GM23338 (cell line): ENCODE measurements around the gene ADAT2. TPM values are rescaled to one million over a fixed set of nuclear protein-coding genes. Genes with fewer than 3 reads are reported as not detected.

Source experiments
- ATAC-seq: fragments of 200-7000 bp; cut with Tn5 transposase; 3 replicates; pipeline ENCODE4 v1.9.1; 2020
- DNase-seq: peaks from one replicate; pipeline ENCODE4 v3.0.0-alpha.2; 2015; ENCODE audit warnings: low spot score
- H2AFZ ChIP-seq: fragments of 200-600 bp; sonication (generic); 2 replicates; pipeline ENCODE4 v1.8.0; 2016; ENCODE audit warnings: antibody characterized with exemption, mild to moderate bottlenecking, moderate library complexity
- H3F3A ChIP-seq: fragments of 200-600 bp; sonication (generic); replicated peaks from 2 replicates; pipeline ENCODE4 v1.8.0; 2017; ENCODE audit warnings: antibody characterized with exemption, mixed run types, low read depth
- H3K27ac ChIP-seq: fragments of 200-600 bp; sonication (generic); 2 replicates; pipeline ENCODE4 v1.6.1; 2016; ENCODE audit warnings: low read depth
- H3K27me3 ChIP-seq: fragments of 200-600 bp; sonication (generic); 2 replicates; pipeline ENCODE4 v1.8.0; 2016; ENCODE audit warnings: mild to moderate bottlenecking, mixed run types, moderate library complexity; ENCODE audit not compliant: insufficient read depth
- H3K36me3 ChIP-seq: fragments of 200-600 bp; sonication (generic); 2 replicates; pipeline ENCODE4 v1.8.0; 2016; ENCODE audit warnings: mild to moderate bottlenecking; ENCODE audit not compliant: insufficient read depth
- H3K4me1 ChIP-seq: fragments of 200-600 bp; sonication (generic); 2 replicates; pipeline ENCODE4 v1.8.0; 2016; ENCODE audit warnings: mild to moderate bottlenecking, moderate library complexity; ENCODE audit not compliant: insufficient read depth
- H3K4me2 ChIP-seq: fragments of 200-600 bp; sonication (generic); 2 replicates; pipeline ENCODE4 v1.7.1; 2017; ENCODE audit warnings: mixed run types
- H3K4me3 ChIP-seq: fragments of 200-600 bp; sonication (generic); 2 replicates; pipeline ENCODE4 v1.6.1; 2016; ENCODE audit warnings: mixed run types
- H3K79me2 ChIP-seq: fragments of 200-600 bp; sonication (generic); replicated peaks from 2 replicates; pipeline ENCODE4 v1.8.0; 2017; ENCODE audit warnings: mild to moderate bottlenecking; ENCODE audit not compliant: insufficient read depth
- H3K9me2 ChIP-seq: fragments of 200-600 bp; sonication (generic); 2 replicates; pipeline ENCODE4 v1.8.0; 2017; ENCODE audit not compliant: insufficient read depth
- H4K20me1 ChIP-seq: fragments of 200-600 bp; sonication (generic); replicated peaks from 2 replicates; pipeline ENCODE4 v1.8.0; 2017; ENCODE audit warnings: mild to moderate bottlenecking; ENCODE audit not compliant: insufficient read depth
- H3K27ac Mint-ChIP-seq: 2 replicates; pipeline ENCODE4 v1.8.0; 2020; ENCODE audit warnings: inconsistent platforms, mild to moderate bottlenecking, moderate library complexity, mixed read lengths
- H3K27me3 Mint-ChIP-seq: 3 replicates; pipeline ENCODE4 v1.8.0; 2022; ENCODE audit warnings: low read depth, mild to moderate bottlenecking, moderate library complexity, mixed read lengths, inconsistent platforms; ENCODE audit not compliant: insufficient read depth, poor library complexity
- H3K36me3 Mint-ChIP-seq: 3 replicates; pipeline ENCODE4 v1.8.0; 2021; ENCODE audit warnings: low read depth, mild to moderate bottlenecking, inconsistent platforms, moderate library complexity, mixed read lengths
- H3K4me1 Mint-ChIP-seq: 3 replicates; pipeline ENCODE4 v1.8.0; 2020; ENCODE audit warnings: mild to moderate bottlenecking, inconsistent platforms, mixed read lengths
- H3K4me3 Mint-ChIP-seq: 3 replicates; pipeline ENCODE4 v1.8.0; 2021; ENCODE audit warnings: moderate library complexity, mild to moderate bottlenecking, inconsistent platforms, mixed read lengths
- H3K9me3 Mint-ChIP-seq: 3 replicates; pipeline ENCODE4 v1.8.0; 2020; ENCODE audit warnings: moderate library complexity, mild to moderate bottlenecking, inconsistent platforms, mixed read lengths
- CREB1 ChIP-seq: fragments of 250-450 bp; sonication (Bioruptor Pico); IDR thresholded peaks from 2 replicates; pipeline ENCODE4 v1.5.0; 2020; ENCODE audit warnings: low read depth, mild to moderate bottlenecking, moderate library complexity
- CTCF ChIP-seq, 2 experiments: fragments of 200-600 bp in 1 of 2; sonication (generic) in 1 of 2; conservative IDR thresholded peaks; 2 replicates each; pipeline versions ENCODE4 v1.5.1 to v1.6.1; 2016 to 2017; ENCODE audit warnings: antibody characterized with exemption in 2 of 2, low read depth in 2 of 2, mild to moderate bottlenecking in 2 of 2, moderate library complexity in 1 of 2
- EZH2 ChIP-seq: fragments of 200-600 bp; sonication (generic); IDR thresholded peaks from one replicate; pipeline ENCODE4 v1.8.0; 2017; ENCODE audit warnings: antibody characterized with exemption, mild to moderate bottlenecking, low read depth; ENCODE audit not compliant: unreplicated experiment
- NANOG ChIP-seq: IDR thresholded peaks from 2 replicates; pipeline ENCODE4 v1.6.1; 2016; ENCODE audit warnings: antibody characterized with exemption, borderline replicate concordance
- REST ChIP-seq: IDR thresholded peaks from one replicate; pipeline ENCODE4 v1.6.1; 2018; ENCODE audit warnings: antibody characterized with exemption; ENCODE audit not compliant: unreplicated experiment
- polyA plus RNA-seq: library from polyadenylated mRNA; unstranded; fragments of >200 nt; fragmentation: Nextera tagmentation; extraction: Ambion mirVana; gene quantifications from 2 replicates; pipeline ENCODE4 v1.2.1, GENCODE V29; 2016
- total RNA-seq: library from RNA; depleted of rRNA; stranded (reverse); fragments of >200 nt; shearing (Covaris generic); gene quantifications from 2 replicates; pipeline ENCODE4 v1.2.3, GENCODE V29; 2014

The ADAT2 gene
- total and polyA plus RNA-seq, 2 experiments from 2014 or later: 7.4 to 13.7 TPM

GRCh38 chr6:143408787-143409162, 41.7 kb downstream of the ADAT2 start:
- Histone ChIP-seq H3K9me2 (peaks cover 3% of the 10 kb centered on the region; the same call in 1 of the 2 replicates), H3K27me3 (no peaks in the 10 kb centered on the region), H3K4me1 (0 out of 2 replicates have a peak, but pooled peaks cover 7% of the 10 kb centered on the region), H3K4me2 (no peak overlapping the region), H2AFZ (peak overlapping the region; percentile 90; the same call in 1 of the 2 replicates), H3K79me2 (no peaks in the 10 kb centered on the region), H3K4me3 (no peak overlapping the region), H3K27ac (no peak overlapping the region), H3K36me3 (no peaks in the 10 kb centered on the region), H4K20me1 (no peaks in the 10 kb centered on the region), H3F3A (no peaks in the 10 kb centered on the region)
- ATAC-seq (no peak), DNase-seq (no peak)
- Mint-ChIP-seq H3K36me3 (no peaks in the 10 kb centered on the region), H3K27ac (no peak overlapping the region), H3K9me3 (no peaks in the 10 kb centered on the region), H3K4me3 (no peak overlapping the region), H3K4me1 (peaks cover 4% of the 10 kb centered on the region; the same call in 2 of the 3 replicates), H3K27me3 (no peaks in the 10 kb centered on the region)
- TF ChIP-seq CTCF (conservative IDR thresholded peaks at IDR 0.05; ENCODE audit: low read depth in 2 of 2) (no peak), NANOG (no peak)

DNA sequence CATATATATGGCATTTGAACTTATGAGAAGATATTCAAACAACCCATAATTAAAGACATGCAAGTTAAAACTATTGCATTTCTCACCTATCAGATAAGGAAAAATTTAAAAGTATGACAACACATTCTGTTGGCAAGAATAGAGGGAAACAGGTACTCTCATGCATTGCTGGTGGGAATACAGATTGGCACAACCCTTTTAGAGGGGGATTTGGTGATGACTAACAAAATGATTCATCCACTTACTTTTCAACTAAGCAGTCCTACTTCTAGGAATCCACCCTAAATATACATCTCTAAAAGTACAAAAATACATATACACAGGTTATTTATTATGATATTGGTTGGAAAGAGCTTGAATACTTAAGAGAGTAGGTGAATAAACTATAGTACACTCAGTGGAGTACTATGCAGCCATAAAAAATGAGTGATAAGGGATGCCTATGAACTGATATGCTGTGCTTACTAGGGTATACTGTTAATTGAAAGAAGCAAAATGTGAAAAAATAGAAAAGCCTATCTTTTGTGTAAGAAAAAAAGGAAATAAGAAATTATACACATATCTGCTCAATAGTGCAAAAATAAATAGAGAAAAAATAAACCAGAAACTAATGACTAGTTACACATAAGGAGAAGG, 42.2 kb downstream of the ADAT2 start:
- H3K4me3 ChIP-seq: no peak overlapping the region
- Mint-ChIP-seq H3K36me3 (no peaks in the 10 kb centered on the region), H3K27me3 (no peaks in the 10 kb centered on the region), H3K27ac (no peak overlapping the region), H3K9me3 (no peaks in the 10 kb centered on the region), H3K4me1 (peaks cover 4% of the 10 kb centered on the region; the same call in 2 of the 3 replicates), H3K4me3 (no peak overlapping the region)
- no peak for TF ChIP-seq CREB1 (CRISPR knock-in tag)
- no peak for TF ChIP-seq EZH2
- no peak for TF ChIP-seq REST
- H3K27ac ChIP-seq: no peak overlapping the region
- H3K4me2 ChIP-seq: no peak overlapping the region
- no peaks in the 10 kb centered on the region for H3K27me3 ChIP-seq
- H3K9me2 ChIP-seq: peaks cover 3% of the 10 kb centered on the region; the same call in 1 of the 2 replicates
- DNase-seq (no peak), ATAC-seq (no peak)
- no peaks in the 10 kb centered on the region for H4K20me1 ChIP-seq
- peaks cover 9% of the 10 kb centered on the region; the same call in 1 of the 2 replicates for H3K4me1 ChIP-seq
- no peak overlapping the region for H2AFZ ChIP-seq
- H3K36me3 ChIP-seq: no peaks in the 10 kb centered on the region
- H3F3A ChIP-seq: no peaks in the 10 kb centered on the region
- H3K79me2 ChIP-seq: no peaks in the 10 kb centered on the region
